GM19438 (cell line): Measurements from ENCODE around the gene SHTN1.

Source experiments
- ATAC-seq: cut with Tn5 transposase; IDR thresholded peaks from one replicate; pipeline ENCODE4 v1.9.1; 2021; ENCODE audit warnings: low read depth; ENCODE audit not compliant: unreplicated experiment

The SHTN1 gene

DNA sequence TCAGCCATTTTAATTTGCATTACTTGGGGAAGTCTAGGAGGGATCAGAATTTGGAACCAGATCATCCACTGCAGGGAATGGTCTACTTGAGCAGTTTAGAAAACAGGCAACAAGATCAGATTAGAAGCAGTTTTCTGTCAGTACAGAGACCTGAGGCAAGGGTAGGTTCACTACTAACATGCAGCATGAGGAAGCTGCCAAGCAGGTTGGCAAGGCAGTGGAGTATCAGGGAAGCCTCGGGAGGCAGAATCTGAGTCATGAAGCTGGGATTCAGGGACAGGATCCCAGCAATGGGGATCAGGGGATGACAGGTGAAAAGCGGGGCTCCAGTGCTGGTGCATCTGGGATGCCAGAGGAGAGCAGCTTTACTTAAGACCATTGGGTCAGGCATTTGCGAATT, 127.6 kb downstream of the SHTN1 start:
- no peak for ATAC-seq

DNA sequence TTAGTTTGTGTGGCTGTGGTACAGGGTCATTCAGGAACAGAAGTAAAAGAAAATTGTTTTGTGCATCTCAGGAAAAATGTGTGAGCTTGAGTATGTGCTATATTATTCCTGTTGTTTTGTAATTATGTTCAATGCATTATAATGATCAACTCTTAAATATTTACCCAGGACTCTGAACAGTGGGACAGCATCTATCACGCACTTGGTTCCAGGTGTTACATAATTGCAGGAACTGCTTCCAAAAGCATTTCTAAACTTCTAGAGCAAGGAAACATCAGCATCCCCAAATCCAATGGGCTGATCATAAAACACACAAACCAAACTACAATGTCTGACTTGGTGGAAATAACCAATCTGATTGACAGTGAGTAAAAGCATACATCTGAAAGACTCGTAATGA, 129.1 kb downstream of the SHTN1 start:
- no peak for ATAC-seq

DNA sequence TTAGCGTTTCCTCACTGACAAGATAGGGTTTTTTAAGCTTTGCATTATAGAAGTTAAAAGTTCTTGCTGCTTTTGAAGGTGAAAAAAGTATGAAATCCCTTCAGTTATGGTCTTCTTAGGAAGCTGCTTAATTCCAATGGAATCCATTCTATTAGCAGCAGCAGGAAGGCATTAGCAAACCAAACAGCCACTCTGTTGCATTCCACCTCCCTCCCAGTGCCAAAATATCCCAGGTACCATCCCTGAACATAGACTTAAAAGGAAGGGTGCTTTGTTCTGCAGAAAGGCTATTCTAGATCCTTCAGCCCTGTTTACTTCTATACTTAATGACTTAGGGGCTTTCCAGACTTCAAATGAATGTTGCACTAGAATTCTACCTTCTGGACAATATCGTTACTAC, 131.9 kb downstream of the SHTN1 start:
- ATAC-seq, result no peak

DNA sequence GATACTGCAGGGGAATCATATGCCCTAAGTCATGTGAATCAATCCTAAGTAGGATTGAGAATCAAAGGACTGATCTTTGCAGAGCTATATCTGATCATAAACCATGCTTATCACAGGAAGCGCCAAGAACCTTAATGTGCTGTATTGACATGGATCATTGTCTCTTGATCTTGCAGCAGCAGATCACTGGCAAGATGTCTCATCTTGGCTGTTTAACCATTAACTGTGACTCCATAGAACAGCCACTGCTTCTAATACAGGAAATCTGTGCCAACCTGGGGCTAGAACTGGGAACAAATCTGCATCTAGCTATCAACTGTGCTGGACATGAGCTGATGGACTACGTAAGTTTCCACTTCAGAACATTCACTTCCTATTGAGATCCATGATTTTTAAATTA, 134.0 kb downstream of the SHTN1 start:
- no peak for ATAC-seq

DNA sequence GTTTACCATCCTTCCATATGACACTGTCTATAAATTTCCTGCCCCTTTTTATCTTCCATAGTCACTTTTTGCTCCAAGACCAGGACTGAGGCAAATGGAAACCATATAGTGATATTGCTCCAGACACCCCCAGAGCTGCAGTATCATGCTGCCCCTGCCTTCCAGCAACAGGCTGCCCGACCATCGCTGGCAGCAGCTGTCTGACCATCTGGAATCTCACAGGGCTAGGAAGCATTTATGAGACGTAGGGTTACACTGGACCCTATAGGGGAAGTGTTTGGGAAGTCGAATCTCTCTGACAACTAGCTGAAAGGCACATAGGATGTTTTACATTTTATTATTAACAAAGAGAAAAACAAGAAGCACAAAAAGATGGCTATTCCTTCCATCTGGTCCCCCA, 136.3 kb downstream of the SHTN1 start:
- ATAC-seq, result no peak

DNA sequence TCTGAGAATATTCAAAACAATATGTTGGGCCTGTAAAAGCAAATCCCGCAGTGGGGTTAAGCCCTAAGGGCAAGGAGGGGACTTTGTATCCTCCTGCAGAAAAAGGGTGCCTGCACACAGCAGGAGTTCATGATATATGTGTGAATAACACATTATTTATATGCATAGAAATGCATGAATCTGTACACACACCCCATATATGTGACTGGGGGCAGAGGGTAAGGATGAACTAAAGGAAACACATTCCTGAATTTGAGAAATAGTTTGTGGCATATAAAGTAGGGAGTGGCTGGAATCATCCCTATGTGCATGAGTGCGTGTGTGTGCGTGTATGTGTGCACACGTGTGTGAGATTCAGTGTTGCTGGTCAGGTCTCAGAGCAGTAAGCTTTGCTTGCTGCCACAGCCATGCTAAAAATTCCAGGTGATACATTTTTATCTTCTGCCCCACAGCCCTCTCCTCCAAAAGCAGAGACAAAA, 136.8 kb downstream of the SHTN1 start:
- no peak for ATAC-seq

DNA sequence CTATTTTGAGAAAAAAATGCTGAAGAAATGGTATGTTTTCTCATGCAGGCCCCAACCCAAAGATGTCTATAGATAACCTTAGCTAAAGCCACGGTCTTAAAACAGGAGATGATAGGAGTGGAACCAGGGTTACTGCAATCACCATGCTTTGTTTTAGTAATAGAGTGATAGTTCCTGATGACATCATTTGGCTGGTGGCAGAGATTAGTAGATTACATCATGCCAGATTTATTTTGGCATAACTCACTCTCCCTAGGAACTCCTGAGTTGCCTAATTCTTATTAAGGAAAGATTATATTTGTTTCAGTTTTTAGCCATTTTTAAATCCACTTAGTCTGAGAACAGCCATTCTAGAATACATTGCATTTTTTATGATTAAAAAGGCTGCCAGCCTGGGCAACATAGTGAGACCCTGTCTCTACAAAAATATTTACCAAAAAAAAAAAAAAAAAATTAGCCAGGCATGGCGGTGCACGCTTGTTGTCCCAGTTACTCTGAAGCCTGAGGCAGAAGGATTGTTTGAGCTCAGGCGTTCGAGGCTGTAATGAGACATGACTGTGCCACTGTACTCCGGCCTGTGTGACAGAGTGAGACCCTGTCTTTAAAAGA, 137.9 kb downstream of the SHTN1 start:
- no peak for ATAC-seq

DNA sequence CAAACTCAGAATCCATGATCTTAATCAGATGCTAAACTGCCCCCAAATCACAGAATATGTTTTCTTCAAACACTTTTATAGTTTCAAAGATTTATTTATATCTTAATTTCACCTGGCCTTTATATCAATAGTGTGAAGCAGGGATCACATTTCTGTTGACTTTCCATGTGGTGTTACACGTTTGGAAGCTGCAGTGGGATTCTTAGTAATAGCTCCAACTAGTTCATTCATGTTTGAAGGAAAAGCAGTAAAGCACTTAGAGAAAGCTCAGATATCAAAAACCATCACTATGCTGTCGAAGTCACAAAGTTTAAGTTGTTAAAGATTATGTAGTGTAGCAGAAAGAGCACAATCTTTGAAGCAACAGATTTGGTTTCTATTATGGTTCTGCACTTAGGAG, 138.9 kb downstream of the SHTN1 start:
- ATAC-seq, result no peak

DNA sequence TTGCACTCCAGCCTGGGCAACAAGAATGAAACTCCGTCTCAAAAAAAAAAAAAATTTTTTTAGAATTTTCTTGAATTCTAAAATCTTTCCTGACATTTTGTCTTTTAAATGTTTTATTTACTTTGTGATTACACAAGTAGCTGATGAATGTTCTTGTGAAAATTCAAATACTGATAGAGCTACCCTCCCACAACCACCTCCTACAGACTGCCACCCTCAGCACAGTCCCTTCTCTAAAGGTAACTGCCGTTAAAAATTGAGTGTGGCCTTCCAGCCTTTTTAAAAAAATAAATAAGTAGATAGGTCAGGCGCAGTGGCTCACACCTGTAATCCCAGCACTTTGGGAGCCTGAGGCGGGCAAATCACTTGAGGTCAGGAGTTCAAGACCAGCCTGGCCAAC, 140.6 kb downstream of the SHTN1 start:
- no peak for ATAC-seq

DNA sequence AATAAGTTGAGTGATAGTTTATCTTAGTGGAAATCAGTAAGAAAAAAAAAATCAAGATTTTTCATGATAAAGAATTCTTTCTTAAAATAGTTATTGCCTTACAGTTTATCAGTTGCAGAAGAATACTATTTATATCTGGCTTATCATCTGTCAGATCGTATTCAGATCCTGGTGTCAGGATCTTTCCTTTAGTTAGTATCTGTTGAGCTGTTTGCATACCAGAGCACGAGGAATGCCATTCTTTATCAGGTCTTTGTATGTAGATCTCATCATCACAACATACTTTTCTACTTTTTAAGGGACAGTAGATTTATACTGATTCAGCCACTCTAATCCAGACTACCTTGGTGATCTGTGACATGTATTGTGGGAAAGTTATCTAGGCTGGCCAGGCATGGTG, 143.2 kb downstream of the SHTN1 start:
- no peak for ATAC-seq

DNA sequence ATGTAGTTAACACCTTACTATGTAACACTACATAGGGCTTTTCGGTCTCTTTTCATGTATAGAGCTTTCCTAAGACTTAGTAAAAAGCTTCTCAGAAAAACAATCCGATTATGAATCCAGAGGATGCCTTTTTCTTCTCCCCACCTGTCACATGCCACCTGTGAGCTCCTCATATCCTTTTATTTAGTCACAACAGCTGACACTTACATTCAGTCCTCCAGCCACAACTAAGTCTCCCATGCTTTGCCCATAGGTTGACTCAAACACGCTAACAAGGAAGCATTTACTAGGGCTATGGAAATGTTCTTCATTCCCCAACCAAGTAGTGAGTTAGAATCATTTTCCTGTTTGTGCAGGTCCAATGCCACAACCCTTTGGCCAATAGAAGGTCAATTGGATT, 147.8 kb downstream of the SHTN1 start:
- ATAC-seq, result no peak

DNA sequence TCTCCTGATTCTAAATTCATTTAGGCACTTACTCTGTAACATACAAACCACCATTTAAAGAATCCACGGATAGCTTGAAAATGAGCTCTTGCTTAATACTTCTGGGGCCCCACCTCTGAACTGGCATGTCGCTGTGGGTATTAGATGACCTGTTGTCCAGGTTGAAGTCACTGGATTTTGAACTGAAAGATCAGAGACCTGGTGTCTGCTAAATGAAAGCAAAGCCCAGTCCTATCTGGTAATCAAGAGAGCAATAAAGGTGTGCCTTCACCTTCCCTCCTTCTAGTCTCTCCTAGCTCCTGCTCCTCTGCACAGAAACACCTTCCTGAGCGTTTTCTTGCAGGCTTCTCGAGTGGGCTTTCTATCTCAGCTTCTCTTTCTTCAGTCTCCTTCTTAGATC, 151.3 kb downstream of the SHTN1 start:
- ATAC-seq, result no peak

DNA sequence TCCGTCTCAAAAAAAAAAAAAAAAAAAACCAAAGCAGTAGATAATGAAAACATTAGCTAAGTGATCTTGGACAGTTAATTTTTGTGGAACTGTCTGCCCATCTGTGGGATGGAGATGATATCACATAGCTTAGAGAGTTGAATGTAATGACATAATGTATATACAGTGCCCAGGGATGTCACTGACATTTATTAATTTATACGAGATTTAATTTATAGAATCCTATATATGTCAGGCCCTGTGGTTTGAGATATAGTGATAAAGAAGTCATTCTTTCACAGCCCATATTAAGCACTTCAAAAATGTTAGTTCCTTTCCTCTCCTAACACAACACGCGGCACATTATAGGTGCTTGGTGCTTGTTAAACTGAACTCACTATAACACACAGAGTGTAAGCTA, 151.7 kb downstream of the SHTN1 start:
- ATAC-seq, result no peak

DNA sequence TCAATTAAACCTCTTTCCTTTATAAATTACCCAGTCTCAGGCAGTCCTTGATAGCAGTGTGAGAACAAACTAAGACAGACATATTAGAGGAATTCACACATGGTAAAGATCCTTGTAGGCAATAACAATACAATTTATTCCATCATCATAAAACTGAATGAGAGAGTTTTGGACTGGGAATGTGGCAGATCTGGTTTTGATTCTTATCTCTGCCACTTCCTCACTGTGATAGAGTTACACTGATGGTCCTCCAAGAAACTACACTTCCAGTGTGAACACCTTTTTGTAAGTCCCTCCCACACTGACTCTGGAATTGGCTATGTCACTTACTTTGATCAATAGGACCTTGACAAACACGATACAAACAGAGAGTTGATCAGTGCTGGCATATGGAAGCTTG, 152.7 kb downstream of the SHTN1 start:
- ATAC-seq, result no peak

DNA sequence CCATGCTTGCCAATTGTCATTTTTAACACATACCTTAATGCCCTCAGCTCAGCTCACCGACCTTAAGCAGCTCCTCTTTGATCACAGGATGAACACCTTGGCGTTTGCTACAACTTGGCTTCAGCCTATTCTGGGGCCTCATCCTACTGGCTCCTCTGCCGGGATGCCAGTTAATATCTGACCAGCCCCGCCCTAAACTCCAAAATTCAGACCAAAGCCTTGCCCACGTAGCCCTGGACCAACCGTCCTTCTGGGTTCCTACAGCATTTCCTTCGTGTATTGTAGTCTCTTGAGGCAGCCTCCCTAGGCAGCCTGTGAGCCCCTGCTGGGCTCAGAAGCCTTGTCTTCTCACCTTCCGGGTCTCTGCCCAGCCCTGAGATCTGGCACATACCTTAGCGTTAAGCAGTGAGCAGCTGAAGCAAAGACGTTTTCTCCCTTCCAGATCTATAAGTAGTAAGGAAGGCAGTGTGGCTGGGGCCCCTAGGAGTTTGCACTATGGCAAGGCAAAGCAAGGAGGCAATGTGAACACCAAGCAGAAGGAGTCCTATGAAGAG, 154.9 kb downstream of the SHTN1 start:
- ATAC-seq, result peak; percentile 4

DNA sequence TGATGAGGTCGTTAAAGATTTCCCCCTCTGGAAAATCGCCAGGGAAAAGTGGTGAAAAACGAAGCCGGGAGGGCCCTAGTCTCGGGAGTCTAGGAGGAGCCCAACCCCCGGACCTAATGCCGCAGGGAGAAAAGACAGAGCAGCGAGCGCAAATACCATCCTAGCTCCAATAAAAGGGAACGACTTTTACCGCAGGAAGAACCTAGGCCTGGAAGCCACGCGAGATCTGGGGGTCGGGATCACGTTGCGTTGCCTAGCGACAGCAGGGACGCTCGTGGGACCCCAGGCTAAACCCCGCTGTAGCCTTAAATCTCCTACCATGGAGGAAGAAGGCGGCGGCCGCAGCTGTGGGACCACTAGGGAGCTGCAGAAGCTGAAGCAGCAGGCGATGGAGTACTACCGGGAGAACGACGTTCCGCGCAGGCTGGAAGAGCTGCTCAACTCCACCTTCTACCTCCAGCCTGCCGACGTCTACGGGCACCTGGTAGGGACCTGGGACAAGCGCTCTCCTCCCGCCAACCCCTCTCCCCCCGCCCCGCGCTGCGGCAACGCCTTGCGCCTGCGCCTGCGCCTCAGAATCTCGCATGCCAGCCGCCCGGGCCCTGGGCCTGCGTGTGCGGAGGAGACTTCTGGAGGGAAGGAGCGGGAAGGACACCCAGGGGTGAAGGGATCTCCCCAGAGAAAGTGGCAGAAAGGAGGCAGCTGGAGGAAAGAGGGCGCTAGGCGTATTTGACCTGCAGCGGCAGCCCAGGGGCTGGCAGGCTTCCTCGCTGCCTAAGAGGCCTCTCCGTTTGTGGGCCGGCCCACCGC, 155.5 kb downstream of the SHTN1 start, which contains the start of gene ENO4:
TSS of gene ENO4 (plus strand) at position 252 of the 810 bp plus-strand sequence. CDS start at position 320, 68 bp downstream.
- peak; percentile 69 for ATAC-seq

DNA sequence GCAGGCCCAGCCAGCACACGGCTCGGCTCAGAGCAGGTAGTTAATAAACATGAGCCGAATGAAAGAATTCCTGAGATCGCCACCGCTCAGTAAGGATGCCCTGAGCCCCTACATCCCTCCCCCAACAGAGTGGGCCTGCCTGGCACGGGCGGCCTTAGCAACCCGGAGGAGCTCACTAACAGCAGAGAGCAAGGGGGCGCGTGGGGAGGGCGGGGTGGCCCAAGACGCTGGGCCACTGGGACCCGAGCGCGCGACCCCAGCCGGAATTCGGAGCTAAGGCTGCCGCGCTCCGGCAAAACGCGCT, 156.1 kb downstream of the SHTN1 start:
- ATAC-seq, result no peak

DNA sequence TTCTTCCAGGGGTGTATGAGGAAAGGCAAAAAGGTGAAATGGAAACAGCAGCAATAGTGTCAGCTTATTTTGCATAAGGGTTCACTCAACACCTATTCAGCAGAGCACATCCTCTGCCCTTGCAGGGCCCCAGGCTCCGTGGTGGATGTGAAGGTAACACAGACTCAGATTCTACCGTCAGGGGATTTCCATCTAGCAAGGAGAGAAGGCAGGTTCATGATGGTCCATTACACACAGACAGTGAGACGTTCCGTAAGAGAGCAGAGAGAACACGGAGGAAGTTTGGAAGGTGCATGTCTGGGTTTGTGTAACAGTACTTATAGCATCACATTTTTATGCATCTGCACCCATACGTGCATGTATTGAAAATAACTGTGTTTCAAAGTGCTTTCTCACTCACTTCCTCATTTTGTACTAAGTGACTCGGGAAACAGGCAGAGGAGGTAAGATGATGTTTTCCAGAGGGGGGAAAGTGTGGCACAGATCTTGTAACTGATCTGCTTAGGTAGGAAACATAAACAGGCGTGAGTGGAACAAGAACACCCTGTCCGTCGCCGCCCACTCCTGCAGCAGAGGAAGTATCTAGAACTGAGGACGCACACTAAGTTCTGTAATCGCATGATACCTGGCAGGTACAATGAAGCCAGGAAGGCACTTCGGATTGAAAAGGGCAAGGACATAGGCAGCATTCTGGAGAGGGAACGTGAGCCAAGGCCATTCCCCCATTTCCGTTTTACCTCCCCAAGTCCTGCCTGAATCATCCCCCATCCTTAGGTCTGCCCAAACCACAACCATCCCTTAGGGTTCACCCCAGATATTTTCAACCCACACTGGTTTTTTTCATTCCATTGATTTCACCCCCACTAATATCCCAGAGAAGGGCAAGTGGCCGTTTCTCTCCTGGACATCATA, 156.7 kb downstream of the SHTN1 start:
- ATAC-seq, result peak; percentile 53

DNA sequence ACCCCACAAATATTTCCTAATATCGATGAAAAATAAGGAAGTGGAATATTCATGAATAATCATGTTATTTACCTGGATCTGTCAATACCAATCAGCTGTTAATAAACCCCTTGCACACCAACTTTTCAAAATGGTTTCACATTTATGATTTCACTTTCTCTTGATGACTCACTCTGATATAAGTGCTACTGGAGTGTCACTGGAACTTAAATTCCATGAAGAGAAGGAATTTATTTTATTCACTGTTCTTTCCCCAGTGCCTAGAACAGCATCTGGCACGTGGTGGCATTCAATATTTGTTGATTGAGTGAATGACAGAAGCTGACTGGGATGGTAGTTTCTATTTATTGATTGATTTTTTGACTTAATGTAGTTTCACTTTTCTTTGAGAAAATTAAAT, 159.2 kb downstream of the SHTN1 start:
- no peak for ATAC-seq

DNA sequence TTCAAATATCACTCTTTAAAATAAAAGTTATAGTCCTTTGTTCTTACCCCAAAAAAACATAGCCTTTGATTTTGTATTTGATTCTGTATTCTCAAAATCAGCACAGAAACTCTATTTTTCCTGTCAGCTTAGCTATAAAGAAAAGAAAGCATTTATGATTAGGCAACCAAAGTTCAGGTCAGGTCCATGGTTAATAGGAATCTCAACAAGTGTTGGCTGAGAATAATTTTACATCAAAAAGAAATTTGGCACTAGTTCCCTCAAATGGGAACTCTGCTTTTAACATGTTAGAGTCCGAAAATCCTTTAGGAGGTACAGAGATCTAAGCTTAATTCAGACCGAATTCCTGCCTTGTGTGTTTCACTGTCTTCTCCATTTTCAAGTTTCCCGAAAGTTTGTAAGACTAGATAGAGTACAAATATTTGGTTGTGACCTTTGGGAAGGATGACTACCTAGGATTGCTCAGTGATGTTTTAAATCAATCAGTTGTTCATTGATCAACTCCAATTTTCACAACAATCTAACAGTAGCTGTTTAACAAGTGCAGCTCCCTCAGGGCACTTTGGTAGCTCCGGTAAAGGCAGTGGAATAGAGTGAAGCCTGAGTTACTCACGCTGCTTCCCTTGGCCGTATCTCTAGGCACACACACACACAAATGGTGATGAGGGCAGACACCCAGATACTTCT, 164.5 kb downstream of the SHTN1 start:
- no peak for ATAC-seq
